Calu3 (cell line): ENCODE results near the gene METAP1D. TPM values are rescaled to one million over a fixed set of nuclear protein-coding genes. Genes with fewer than 3 reads are reported as not detected.

Experiments
- BruUV-seq: library from RNA; stranded (reverse); fragments of 400-500 nt; replicated peaks from 2 replicates; lab custom pipeline; 2021; lab: Mats Ljungman, UMichigan
- CTCF ChIA-PET: fragments of 300-600 bp; sonication (Branson Sonifier 250); formaldehyde crosslinking; loops from one replicate; lab custom pipeline; 2022; ENCODE audit warnings: antibody characterized with exemption; lab: Charles Lee
- DNase-seq: peaks from one replicate; pipeline ENCODE4 v3.0.0; 2022
- H3K27ac Mint-ChIP-seq: one replicate; pipeline ENCODE4 v1.8.0; 2022; ENCODE audit warnings: mixed read lengths; ENCODE audit not compliant: unreplicated experiment
- H3K27me3 Mint-ChIP-seq: one replicate; pipeline ENCODE4 v1.8.0; 2022; ENCODE audit warnings: mixed read lengths; ENCODE audit not compliant: unreplicated experiment
- H3K36me3 Mint-ChIP-seq: one replicate; pipeline ENCODE4 v1.8.0; 2022; ENCODE audit warnings: mild to moderate bottlenecking, moderate library complexity, mixed read lengths; ENCODE audit not compliant: insufficient read depth, unreplicated experiment
- H3K4me1 Mint-ChIP-seq: one replicate; pipeline ENCODE4 v1.8.0; 2022; ENCODE audit warnings: mild to moderate bottlenecking, low read depth, mixed read lengths; ENCODE audit not compliant: unreplicated experiment
- H3K4me3 Mint-ChIP-seq: one replicate; pipeline ENCODE4 v1.8.0; 2022; ENCODE audit warnings: mild to moderate bottlenecking, low read depth, moderate library complexity, mixed read lengths; ENCODE audit not compliant: unreplicated experiment
- H3K9me3 Mint-ChIP-seq: one replicate; pipeline ENCODE4 v1.8.0; 2022; ENCODE audit warnings: low read depth, mixed read lengths; ENCODE audit not compliant: unreplicated experiment
- intact Hi-C: fragments of 100-400 bp; cut with micrococcal nuclease; formaldehyde crosslinking; loops from one replicate; pipeline ENCODE4 v1.10.0; 2022; ENCODE audit not compliant: unreplicated experiment
- total RNA-seq: library from RNA; stranded (reverse); gene quantifications from 2 replicates; pipeline ENCODE4 v1.2.3, GENCODE V29; 2022
- TF ChIP-seq, protein P1 (sequence below): fragments of 200-600 bp; IDR thresholded peaks from one replicate; pipeline ENCODE4 v1.8.0; 2022; ENCODE audit warnings: antibody characterized with exemption; ENCODE audit not compliant: unreplicated experiment

METAP1D gene
- total RNA-seq, 1 experiment from 2014 or later, result 11.0 TPM

DNA sequence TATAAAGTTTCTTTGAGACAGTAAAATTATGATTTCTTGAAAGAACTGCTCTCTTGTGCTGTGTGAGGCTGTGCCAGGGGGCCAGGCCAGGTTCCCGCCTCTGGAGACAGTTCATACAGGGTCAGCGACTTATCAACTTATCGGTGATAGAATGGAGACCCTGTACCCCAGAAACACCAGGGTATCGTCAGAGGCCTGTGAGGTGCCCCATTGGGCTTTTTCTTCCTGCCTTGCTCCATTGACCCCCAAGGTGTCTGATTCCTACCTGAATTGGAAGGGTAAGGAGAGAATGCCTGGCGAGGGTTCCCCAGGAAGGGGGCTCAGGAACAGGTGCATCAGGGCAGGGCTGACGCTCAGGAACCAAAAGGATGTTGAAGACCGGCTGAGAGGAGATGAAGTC, 89.9 kb downstream of the METAP1D start:
- CTCF ChIA-PET, result no interaction called here
- intact Hi-C loops, result no loop called here
- H3K4me1 Mint-ChIP-seq, result peaks cover 27% of the 10 kb centered on the region
- BruUV-seq, result no TSS peak
- H3K27me3 Mint-ChIP-seq, result peaks cover 100% of the 10 kb centered on the region
- DNase-seq, result no peak
- peaks cover 14% of the 10 kb centered on the region for H3K36me3 Mint-ChIP-seq
- TF ChIP-seq, protein P1, sequence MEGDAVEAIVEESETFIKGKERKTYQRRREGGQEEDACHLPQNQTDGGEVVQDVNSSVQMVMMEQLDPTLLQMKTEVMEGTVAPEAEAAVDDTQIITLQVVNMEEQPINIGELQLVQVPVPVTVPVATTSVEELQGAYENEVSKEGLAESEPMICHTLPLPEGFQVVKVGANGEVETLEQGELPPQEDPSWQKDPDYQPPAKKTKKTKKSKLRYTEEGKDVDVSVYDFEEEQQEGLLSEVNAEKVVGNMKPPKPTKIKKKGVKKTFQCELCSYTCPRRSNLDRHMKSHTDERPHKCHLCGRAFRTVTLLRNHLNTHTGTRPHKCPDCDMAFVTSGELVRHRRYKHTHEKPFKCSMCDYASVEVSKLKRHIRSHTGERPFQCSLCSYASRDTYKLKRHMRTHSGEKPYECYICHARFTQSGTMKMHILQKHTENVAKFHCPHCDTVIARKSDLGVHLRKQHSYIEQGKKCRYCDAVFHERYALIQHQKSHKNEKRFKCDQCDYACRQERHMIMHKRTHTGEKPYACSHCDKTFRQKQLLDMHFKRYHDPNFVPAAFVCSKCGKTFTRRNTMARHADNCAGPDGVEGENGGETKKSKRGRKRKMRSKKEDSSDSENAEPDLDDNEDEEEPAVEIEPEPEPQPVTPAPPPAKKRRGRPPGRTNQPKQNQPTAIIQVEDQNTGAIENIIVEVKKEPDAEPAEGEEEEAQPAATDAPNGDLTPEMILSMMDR, result no peak
- no peaks in the 10 kb centered on the region for H3K9me3 Mint-ChIP-seq
- no peak overlapping the region for H3K27ac Mint-ChIP-seq
- H3K4me3 Mint-ChIP-seq, result no peak overlapping the region

DNA sequence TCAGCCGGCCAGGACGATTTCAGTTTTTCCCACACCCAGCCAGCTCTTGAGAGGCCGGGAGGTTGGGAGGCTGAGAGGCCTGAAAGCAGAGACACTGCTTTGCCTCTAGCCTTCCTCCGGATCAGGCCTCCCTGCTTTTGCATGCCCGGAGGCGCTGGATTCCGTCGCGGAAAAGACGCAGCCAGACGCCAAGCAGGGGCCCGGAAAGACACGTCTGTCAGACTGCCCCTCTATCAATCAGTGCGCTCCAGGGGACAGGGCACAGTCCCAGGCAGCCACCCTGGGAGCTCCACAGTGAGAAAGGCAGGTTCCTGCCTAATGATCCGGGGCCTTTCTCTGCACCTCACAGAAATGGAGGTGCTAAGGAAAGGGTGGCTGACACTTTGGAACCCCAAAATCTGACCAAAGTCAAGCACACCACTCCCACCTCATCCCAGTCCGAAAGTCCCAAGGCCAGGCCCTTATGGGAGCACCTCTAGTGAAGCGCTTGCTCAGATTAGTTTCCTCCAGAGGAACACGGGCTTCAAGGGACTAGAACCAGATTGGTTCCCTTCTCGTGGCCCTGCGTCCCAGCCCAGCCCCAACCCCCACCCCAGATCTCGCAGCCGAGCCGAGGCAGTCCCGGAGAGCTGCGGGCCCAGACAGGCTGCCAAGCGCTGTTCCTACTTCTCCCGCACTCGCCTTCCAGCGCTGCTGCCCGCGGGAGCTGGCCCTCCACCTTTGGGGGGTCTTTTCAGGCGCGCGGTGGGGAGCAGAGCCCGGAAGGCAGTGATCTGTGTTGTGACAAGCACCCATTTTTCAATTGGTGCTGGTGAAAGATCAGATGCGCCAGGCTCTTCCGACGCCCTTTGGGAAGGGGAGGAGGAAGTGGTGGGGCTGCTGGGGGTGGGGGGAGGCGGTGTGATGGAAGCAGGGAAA, 90.5 kb downstream of the METAP1D start:
- H3K36me3 Mint-ChIP-seq, result peaks cover 10% of the 10 kb centered on the region
- no peak for DNase-seq
- H3K27me3 Mint-ChIP-seq, result peaks cover 100% of the 10 kb centered on the region
- H3K27ac Mint-ChIP-seq, result no peak overlapping the region
- peaks cover 26% of the 10 kb centered on the region for H3K4me1 Mint-ChIP-seq
- intact Hi-C loops, result no loop called here
- H3K9me3 Mint-ChIP-seq, result no peaks in the 10 kb centered on the region
- TF ChIP-seq, protein P1, result no peak
- BruUV-seq, result no TSS peak
- CTCF ChIA-PET, result no interaction called here
- H3K4me3 Mint-ChIP-seq, result no peak overlapping the region

DNA sequence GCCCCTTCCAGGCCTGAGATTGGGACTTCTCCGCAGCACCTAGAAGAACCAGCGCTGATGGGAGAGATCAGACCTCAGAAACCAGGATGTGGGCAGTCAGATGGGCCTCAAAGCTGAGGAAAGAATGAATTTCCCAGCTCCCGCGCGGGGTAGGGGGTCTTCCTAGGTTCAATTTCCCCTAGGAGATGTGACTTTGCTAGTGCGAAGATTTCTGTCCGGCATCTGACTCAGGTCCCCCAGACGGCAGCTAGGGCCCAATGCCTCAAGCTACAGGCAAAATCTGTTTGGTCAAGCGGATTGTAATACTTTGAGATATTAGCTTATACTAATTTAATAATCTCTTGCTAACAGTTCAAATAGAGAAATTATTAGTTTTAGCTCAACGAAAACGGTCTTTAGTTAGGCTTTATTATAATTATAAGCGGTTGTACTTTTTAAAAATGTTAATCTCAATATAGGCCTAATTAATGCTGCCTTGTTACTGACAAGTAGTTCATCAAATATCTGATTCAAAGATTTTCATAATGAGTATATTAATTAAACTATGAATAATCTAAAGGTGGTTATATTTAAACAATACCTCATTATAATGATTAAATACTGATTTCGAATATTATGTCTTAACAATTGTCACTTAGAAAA, 91.4 kb downstream of the METAP1D start:
- Mint-ChIP-seq H3K4me3 (no peak overlapping the region), H3K4me1 (peaks cover 22% of the 10 kb centered on the region), H3K27me3 (peaks cover 100% of the 10 kb centered on the region), H3K36me3 (peaks cover 5% of the 10 kb centered on the region), H3K27ac (no peak overlapping the region), H3K9me3 (no peaks in the 10 kb centered on the region)
- no peak for DNase-seq
- CTCF ChIA-PET, result no interaction called here
- TF ChIP-seq, protein P1, result no peak
- intact Hi-C loops, result no loop called here
- no TSS peak for BruUV-seq

DNA sequence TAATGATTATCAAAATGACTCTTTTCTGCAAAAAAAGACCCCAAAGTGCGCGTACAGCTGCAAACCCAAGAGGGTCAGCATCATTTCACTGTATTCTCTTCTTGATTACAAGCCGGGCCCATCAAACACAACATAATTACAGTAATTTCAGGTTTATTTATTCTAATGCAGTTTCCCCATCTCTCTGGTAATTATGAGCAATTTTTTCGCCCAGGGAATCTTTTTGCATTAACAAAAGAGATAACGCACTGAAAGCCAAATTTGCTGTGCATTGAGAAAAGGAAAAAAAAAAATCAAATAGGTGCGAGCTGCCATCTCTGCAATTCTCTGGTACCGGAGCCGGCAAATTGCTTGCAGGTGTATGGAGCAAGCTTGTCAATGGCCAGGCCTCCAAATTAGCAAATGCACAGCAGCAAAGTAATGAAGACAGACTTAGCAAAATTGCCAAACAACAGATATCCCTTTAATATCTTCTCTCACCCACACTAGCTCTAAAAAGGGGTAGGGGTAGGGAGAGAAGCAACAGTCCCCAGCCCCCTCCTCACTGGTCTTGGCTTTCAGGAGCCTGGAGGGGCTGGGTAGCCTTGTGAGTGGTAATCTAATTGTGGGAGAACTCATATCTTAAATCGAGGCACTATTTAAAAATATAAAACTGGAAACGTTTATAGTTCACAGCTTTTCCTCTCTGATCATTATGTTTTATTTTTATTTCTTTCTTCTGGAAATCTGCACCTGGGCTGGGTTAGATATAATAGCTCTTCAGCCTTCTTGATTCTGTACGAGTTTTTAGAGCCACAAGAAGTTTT, 92.2 kb downstream of the METAP1D start:
- Mint-ChIP-seq H3K9me3 (no peaks in the 10 kb centered on the region), H3K36me3 (peaks cover 5% of the 10 kb centered on the region), H3K4me3 (no peak overlapping the region), H3K27ac (no peak overlapping the region), H3K27me3 (peaks cover 100% of the 10 kb centered on the region), H3K4me1 (peaks cover 20% of the 10 kb centered on the region)
- no peak for DNase-seq
- intact Hi-C loops, result no loop called here
- CTCF ChIA-PET, result no interaction called here
- TF ChIP-seq, protein P1, result no peak
- no TSS peak for BruUV-seq
